Activated naive CD8-positive, alpha-beta T cell treated with anti-CD3 and anti-CD28 coated beads, Interleukin-2, amount 50 U/mL, for 16 hours (primary cell): ENCODE results near the gene ITSN2.

Source experiments
- DNase-seq: peaks from one replicate; pipeline ENCODE4 v3.0.0-alpha.2; 2020; ENCODE audit warnings: low read depth, low spot score

Gene ITSN2

DNA sequence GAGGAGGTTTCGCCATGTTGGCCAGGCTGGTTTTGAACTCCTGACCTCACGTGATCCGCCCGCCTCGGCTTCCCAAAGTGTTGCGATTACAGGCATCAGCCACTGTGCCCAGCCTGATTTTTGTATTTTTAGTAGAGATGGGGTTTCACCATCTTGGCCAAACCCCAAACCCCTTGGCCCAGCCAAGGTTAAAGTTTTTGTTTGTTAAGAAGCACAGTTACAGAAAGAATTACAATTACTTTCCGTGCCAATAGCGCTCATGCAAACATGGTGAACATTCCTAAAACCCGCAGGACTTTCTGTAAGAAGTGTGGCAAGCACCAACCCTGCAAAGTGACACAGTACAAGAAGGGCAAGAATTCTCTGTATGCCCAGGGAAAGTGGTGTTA lies 26.1 kb downstream of the ITSN2 start:
- no peak for DNase-seq

DNA sequence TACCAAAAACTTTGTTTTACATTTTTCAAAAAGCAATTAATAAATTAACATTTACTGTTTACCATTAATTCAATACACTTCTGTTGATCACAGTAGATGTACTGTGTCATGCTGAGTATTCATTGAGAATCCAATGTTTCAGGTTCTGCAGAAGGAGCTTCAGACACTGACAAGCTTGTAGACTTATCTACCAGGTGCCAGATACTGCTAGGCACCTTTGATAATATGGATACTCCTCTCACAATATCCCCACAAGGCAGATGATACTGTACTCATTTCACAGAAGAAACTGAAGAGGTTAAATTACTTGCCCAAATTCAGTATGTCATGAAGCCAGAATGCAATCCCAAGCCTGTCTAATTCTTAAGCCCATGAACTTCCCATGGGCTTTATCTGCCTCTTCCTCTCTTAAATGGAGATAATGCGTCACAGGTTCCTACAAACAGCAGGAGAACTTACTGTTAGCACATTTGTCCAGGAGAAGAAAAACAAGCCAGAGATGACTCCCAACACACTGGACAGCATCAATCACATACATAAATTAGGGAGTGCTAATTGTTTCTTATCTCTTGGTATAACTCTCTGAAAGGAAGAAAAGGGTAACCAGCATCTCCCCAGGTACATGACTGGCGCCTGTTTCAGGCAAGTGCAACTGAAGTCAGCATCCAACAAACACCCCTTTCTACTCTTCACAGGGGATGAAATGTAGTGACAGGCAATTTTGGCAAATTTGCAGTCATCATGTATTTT lies 27.4 kb downstream of the ITSN2 start:
- no peak for DNase-seq

DNA sequence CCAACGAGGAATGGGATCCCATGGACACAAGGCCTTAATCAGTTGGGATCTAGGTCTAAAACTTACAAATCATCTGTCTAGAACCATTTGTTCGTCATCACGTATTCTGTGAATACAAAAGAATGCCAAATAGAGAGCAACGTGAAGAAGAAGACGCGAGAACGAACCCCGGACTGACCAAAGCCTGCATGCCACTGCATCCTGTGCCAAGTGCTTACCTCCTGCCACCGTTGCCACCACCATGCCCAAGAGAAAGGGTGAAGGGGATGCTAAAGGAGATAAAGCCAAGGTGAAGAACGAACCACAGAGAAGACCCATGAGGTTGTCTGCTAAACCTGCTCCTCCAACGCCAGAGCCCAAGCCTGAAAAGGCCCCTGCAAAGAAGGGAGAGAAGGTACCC lies 30.2 kb downstream of the ITSN2 start:
- DNase-seq, result no peak

DNA sequence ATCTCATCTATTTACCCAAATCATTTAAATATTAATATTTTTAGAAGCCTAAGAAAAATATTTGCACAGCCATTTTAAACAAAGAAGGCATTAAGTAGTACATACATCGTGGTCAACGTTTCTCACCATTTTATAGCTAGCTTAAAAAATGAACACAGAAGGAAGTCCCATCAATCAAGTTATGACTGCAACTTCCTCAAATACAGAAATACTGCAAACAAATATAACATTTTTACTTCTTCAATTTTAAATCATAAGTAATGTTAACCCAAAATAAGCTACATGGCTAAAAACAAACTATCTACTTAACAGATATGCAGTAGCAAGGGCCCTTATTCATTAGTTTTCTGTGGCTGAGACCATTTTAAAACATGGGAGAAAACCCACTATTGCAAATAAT lies 30.6 kb downstream of the ITSN2 start:
- no peak for DNase-seq

DNA sequence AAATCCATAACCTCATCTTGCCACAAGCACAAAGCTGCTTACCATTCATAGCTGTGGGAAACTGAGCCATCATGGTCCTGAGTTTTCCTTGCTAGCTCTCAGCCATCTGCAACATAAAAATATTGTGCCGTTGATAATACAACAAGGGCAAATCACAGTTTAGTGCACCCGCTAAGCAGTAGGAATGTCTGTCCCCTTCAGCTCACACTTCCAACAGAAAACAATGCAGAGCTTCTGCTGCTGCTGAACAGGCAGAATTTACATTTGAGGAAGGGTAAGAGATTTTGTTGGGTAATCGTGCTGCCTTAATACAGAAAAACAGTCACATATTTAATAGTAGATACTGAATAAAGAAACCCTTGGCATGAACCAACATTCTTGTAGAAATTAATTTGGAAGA lies 32.3 kb downstream of the ITSN2 start:
- no peak for DNase-seq

DNA sequence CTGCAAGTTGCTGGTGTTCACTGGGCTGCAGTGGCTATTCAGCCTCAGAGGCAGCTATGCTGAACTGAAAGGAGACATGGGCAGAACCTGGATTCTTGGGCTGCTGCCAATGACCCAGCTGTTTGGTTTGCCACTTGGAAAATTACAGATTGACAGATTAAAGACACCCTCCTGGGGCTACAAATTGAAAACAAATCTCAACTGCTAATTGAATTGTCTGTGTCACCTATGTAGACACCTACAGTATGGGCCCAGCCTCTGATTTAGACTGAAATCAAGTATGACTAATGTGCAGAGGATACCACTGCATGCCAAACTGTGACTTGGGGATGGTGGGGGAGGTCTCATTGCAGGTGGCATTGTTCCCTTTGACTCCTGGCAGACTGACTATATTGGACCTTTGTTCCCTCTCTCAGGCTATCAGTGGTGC lies 42.8 kb downstream of the ITSN2 start:
- DNase-seq, result no peak

DNA sequence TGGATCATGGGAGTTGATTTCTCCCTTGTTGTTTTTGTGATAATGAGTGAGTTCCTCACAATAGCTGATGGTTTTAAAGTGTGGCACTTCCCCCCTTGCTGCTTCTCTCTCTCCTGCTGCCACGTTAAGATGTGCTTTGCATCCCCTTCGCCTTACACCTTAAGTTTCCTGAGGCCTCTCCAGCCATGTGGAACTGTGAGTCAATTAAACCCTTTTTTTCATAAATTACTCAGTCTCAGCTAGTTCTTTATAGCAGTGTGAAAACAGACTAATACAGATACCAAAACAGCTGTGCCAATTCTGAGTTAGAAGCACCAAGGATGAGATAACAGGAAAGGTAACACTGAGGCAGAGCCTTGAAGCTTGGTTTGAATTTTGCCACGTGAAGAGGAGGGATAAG lies 44.7 kb downstream of the ITSN2 start:
- no peak for DNase-seq

DNA sequence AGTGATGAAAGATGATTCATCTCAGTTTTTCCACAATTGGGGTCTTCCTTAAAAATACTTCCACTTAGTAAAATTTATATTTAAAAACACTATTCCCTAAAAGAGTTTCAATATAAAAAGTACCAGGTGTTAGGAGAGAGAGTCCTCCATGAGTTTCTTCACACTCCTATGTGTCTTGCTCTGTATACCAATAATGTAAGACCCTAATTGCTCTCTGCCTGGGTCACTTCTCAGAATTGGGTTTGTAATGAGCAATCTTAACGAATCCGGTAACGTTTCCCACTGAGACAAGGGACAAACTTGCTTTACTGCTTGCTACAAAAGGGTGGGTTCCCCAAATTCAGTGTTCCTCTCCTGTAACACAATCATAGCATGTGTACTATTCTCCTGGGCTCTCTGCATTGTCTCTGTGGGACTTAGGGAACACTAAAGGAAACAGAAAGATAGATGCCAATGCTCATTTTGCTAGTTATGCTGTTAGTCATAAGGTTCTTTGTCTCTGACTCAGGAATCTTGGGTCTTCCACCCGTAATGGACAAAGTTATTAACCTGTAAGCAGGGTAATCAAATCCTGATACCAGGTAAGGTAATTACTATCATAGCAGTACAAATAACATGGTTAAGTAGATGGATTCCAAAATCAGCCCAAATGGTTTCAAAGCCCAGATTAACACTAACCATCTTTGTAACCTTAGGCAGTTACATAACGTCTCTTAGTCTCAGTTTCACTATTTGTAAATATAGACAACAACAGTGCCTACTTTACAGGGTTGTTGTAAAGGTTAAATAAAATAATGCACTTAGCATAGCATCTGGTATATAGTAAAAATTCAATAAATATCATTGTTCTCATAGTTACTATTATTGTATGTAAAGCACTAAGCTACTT lies 46.3 kb downstream of the ITSN2 start:
- no peak for DNase-seq

DNA sequence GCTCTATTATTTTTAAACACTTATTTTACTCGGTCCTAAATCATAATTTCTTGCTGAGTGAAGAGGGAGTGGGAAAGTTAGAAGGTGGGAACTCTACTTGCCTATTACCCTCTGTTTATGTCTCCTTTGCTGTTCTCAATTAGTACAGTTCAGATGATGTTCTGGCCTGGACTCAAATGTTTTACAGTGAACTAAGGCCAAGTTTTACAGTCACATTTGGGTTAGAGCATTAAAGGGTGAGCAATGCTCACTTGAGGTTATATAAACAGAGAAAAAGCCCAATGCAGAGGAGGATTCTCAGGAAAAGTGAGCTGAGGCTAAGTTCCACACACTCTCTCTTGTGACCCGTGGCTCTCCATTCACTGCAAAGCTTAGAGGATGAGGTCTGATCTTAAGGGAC lies 52.4 kb downstream of the ITSN2 start:
- DNase-seq, result no peak

DNA sequence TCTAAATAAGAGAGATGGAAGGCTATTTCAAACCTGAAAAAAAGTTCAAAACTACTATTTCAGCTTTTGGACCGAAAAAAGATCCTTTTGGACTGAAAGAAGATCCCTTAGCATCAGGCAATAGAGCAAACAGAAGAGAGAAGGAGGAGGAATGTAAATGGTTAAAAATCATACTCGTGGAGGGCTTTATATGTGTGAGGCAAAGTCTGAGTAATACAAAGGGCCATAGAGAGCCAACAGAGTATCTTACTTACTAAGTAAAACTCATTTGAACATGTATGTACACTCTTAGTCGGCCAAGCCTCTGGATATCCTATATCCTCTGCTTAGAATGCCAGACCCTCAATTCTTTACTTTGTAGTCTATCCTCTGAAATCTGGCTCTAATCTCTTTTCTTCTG lies 55.7 kb downstream of the ITSN2 start:
- no peak for DNase-seq

DNA sequence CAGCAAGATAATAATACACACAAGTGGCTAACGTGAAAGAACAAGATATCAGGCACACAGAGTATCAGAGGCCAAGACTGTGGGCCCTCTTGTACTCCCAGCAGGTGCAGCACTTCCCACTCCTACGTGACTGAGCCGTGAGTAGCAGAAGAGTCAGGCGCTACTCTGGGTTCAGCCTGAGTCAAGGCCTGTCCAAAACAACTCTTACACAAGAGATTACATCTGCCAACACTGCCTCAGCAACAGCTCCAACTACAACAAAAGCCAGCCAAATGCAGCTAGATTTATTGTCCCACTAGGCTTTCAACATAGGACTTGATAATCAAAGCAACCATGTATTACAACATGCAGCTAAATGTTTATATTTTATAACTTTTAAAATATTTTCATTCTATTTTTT lies 56.2 kb downstream of the ITSN2 start:
- no peak for DNase-seq

DNA sequence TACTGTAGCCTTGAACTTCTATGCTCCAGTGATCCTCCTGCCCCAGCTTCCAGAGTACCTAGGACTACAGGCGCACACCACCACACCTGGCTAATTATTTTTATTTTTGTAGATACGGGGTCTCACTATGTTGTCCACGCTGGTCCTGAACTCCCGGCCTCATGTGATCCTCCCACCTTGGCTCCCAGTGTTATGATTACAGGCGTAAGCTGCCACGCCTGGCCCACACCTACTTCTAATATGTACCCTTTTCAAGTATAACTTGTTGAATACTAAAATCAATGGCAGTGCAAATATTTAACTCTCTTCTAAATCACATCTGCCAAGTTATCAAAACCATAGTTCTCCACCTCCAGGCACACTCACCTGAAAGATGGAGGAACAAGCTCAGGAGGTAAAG lies 58.7 kb downstream of the ITSN2 start:
- no peak for DNase-seq

DNA sequence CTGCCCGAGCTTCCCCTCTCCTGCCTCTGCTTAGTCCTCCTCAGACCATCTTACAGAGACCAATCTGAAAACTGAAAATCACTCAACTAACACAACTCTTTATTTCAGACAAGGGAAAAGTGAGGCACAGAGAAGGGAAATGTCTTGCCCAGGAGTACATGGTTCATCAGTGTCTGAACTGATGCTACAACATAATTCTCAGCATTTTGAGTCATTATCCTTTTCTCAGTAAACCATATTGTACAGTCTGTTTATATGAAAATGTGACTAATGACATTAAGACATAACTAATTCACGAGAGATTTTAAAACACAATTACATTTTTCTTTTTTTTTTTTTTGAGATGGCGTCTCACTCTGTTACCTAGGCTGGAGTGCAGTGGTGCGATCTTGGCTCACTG lies 62.7 kb downstream of the ITSN2 start:
- no peak for DNase-seq

DNA sequence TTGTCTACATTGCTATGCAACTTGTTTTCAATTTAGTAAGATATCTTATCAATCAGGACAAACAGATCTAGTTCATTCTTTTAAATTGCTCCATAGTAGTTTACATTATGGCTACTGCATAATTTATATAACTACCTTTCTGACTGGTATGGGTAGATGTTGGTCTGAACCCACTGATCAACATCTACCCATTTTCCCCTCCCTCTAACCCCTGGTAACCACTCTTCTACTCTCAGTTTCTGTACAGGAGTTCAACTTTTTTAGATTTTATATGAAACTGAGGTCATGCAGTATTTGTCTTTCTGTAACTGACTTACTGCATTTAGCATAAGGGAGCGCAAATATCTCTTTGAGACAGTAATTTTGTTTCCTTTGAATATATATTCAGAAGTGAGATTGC lies 73.2 kb downstream of the ITSN2 start:
- DNase-seq, result no peak

DNA sequence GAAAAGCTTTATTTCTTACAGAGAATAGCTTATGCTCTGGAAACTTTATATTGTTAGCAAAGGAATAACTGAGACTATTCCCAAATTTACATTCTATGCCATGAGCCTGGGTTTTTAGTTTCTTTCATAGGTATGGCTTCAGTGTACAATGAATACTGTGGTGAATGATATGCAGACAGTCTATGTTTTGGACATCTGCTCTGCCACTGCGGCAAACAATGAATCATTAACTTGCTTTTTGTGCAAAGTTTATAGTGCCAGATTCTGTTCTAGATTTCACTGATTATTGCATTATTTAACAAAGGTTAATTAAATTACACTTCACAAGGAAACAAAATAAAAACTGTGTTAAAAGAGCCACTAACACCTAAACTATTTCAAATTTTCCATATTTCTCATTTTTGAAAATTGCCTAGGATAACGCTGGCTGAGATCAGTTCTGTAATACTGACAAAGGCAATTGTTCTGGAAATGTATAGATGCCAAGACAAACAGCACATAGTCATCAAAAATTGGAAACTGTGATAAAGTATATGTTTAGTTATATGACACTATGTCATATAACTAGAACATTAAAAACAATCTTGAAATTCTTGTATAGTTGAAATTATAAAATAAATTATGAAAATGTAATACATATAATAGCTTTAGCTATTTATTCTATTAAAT lies 74.7 kb downstream of the ITSN2 start:
- DNase-seq, result no peak

DNA sequence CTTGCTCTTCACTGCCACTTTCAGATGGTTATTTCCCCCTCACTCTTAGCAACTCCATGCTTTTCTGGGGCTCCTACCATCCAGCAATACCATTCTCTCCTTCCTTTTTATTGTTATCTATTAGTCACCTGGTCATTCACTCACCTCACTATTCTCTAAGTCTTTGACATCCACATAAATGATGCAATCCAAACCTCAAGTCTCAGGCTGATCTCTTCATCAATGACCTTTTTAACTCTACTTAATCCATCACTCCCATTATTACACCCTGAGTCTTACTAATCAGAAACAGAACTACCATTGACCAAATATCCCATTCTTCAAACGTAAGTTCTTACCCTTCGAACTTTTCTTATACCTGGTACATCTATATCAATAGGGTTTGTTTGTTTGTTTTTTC lies 79.7 kb downstream of the ITSN2 start:
- DNase-seq, result no peak

DNA sequence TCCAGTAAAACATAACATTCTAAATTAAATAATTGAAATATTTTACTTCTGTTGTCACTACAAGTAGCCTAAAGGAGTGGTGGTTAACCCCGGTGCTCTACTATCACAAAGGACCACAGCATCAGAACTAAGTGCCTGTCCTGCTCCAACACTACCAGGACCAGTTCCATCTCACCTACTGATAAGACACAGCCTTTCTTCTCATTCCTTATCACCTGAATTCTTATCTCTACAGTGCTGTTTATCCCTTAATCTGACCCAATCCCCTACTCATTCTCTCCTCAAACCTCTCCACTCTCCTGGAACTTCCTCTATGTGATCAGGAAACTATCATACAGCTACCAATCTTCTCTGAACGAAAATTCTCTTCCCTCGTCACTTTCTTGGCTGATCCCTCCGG lies 80.2 kb downstream of the ITSN2 start:
- no peak for DNase-seq

DNA sequence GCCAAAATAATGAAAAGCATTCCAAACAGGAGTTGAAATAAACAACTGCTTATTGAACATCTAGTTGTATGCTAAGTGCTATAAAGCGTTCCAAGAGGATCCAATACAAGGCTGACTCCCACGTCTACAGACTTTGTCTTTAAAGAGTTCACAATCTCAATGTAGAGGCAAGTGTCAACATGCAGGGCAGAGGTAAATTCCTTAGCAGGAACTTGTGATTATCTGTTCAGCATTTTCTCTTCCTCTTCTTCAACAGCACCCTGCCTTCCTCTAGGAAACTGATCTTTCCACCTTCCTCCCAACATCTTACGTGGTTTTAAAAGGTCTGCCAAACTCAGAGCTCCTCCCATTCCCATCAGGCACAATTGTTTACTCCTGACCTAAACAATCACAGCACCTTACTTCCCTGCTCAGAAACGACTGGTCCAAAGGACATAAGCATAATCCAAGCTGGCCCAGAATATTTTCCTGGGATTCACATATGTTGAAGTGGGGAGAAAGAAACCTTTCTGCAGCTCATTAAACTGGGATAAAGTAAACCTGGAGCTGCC lies 83.9 kb downstream of the ITSN2 start:
- no peak for DNase-seq

DNA sequence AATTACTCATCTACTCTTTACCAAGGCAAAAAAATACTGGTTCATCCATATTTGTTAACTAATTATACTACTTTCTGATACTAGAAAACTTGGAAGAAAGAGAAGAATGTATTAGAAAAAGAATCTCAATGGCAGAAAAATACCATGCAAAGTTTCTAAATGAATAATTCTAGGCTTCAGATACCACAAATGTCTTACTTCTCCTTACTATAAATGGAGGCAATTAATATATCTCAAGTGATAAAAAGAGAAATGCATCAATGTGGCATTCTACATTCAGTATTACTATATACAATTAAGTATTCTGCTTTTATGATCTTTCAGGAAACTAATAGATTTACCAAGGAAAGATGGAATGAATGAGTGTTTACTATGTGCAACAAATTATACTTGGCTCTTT lies 85.5 kb downstream of the ITSN2 start:
- DNase-seq, result no peak

DNA sequence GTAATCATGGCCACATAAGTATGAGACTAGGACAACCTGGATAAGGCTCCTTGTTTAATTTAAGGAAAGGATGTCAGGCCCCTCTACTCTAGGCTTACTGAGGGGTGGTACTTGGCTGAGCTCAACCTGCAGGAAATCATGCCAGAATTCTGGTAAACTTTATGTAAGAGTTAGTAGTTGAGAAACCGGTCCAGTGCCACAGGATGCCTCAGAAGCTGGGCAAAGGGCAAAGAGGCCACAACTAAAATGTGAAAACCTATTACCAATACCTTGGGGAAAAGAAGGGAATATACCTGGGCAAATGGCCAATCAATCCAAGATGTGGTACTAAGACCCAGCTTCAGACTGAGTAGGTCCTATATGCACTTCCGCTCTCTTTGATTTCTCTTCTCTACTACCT lies 86.7 kb downstream of the ITSN2 start:
- DNase-seq, result no peak

DNA sequence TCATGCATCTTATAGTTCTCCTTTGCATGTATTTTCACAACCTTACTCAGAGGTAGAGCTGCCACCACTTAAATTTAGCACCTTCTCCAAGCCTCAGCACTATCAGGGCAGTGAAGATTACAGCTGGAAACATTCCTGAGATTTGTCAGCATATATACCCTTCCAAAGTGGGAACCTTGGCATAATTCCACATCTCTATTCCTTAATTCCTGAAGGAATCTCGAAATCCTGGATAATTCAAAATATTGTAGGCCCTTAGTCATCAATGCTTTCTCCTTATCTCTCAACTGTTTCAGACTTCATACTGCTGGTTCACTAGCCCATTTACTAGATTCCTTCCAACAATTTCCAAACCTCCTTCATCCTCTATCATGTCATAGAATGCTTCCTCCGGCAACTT lies 87.4 kb downstream of the ITSN2 start:
- no peak for DNase-seq

DNA sequence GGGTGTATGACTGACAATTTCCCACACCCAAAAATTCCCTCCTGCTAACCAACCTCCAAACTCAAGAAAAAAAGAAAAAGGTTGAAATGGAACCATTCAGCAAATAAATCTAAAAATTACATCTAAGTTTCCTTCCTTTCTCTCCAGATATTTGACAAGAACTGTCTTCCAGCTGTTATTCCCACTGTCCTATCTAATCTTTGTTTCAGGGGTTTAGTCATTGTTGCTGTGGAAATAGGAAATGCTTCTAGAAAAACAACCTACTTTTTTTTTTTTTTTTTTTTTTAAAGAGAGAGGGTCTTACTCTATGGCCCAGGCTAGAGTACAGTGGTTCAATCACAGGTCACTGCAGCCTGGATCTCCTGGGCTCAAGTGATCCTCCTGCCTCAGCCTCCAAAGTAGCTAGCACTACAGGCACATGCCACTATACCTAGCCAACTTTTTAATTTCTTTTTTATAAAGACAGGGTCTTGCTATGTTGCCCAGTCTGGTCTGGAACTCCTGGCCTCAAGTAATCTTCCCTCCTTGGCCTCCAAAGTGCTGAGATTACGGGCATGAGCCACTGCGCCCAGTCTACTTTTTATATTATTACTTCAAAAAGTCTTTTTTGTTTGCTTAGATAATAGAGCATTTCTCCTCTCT lies 88.1 kb downstream of the ITSN2 start:
- no peak for DNase-seq
